Bronchial epithelial cell (primary cell): ENCODE results near the gene SLC6A19. TPM values are rescaled to one million over a fixed set of nuclear protein-coding genes. Genes with fewer than 3 reads are reported as not detected.

Source experiments
- DNase-seq: peaks from one replicate; pipeline ENCODE4 v3.0.0-alpha.2; 2010; ENCODE audit warnings: low read depth
- FAIRE-seq: peaks from 2 replicates; lab custom pipeline; 2011; peaks lifted over from hg19 to GRCh38; lab: Jason Lieb, UNC
- H3K27me3 ChIP-seq: 2 replicates; pipeline ENCODE4 v1.5.1; 2011; ENCODE audit warnings: low read length; ENCODE audit not compliant: control insufficient read depth, insufficient read depth
- H3K36me3 ChIP-seq: 2 replicates; pipeline ENCODE4 v1.5.1; 2011; ENCODE audit warnings: low read length; ENCODE audit not compliant: control insufficient read depth, insufficient read depth
- H3K4me3 ChIP-seq: 2 replicates; pipeline ENCODE4 v1.5.1; 2011; ENCODE audit warnings: mild to moderate bottlenecking, low read depth, low read length, control low read depth
- total RNA-seq: library from RNA; depleted of rRNA; stranded (reverse); fragments of >200 nt; gene quantifications from 2 replicates; pipeline ENCODE4 v1.2.1, GENCODE V29; 2014
- TF ChIP-seq, protein P1 (sequence below): IDR thresholded peaks from 2 replicates; pipeline ENCODE4 v1.5.1; 2011; ENCODE audit warnings: mild to moderate bottlenecking, moderate library complexity, low read length, control low read depth, inconsistent platforms; ENCODE audit not compliant: insufficient read depth, severe bottlenecking

The SLC6A19 gene
- total RNA-seq, 1 donor from 2014 or later = not detected

DNA sequence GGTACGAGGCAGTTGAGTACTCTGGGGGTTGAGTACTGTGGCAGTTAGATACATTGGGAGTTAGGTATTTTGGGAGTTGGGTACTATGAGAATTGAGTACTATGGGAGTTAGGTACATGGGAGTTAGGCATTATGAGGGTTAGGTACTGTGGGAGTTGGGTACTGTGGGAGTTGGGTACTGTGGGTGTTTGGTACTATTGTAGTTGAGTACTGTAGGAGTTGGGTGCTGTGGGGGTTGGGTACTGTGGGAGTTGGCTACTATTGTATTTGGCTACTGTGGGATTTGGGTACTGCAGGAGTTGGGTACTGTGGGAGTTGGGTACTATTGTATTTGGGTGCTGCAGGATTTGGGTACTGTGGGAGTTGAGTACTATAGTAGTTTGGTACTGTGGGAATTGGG lies 4.8 kb upstream of the SLC6A19 start:
- no peak overlapping the region for H3K4me3 ChIP-seq
- no peaks in the 10 kb centered on the region for H3K27me3 ChIP-seq
- FAIRE-seq = no peak

DNA sequence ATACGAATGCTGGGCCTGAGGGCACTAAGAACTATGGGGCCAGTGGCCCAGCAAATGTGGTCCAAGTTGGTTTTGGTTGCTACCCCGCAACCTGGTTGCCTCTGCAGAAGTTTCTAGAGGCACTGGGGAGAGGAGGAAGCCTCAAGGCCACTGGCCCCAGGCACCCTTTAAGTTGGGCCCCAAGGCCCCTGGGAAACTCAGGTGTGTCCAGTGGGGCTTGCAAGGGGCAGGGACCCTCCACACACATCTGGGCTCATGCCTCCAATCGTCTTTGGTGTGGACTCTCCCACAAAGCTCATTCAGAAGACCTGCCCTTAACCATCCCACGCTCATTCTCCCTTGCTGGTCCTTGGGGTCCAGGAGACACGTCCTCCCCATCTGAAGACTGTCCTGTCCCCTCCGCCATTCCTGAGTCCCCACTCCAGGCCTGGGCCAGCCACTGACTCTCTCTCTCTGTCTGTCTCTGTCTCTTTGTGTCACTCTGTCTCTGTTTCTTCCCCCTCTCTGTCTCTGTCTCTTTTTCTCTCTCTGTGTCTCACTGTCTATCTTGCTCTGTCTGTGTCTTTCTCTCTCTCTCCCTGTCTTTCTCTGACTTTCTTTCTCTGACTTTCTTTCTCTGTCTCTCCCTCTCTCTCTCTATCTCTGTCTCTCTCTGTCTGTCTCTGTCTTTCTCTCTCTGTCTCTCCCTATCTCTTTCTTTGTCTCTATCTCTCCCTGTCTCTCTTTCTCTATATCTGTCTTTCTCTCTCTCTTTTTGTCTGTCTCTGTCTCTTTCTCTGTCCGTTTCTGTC lies 3.3 kb upstream of the SLC6A19 start:
- no peaks in the 10 kb centered on the region for H3K27me3 ChIP-seq
- FAIRE-seq = peak; percentile 73
- TF ChIP-seq, protein P1, sequence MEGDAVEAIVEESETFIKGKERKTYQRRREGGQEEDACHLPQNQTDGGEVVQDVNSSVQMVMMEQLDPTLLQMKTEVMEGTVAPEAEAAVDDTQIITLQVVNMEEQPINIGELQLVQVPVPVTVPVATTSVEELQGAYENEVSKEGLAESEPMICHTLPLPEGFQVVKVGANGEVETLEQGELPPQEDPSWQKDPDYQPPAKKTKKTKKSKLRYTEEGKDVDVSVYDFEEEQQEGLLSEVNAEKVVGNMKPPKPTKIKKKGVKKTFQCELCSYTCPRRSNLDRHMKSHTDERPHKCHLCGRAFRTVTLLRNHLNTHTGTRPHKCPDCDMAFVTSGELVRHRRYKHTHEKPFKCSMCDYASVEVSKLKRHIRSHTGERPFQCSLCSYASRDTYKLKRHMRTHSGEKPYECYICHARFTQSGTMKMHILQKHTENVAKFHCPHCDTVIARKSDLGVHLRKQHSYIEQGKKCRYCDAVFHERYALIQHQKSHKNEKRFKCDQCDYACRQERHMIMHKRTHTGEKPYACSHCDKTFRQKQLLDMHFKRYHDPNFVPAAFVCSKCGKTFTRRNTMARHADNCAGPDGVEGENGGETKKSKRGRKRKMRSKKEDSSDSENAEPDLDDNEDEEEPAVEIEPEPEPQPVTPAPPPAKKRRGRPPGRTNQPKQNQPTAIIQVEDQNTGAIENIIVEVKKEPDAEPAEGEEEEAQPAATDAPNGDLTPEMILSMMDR = no peak

More for the DNA sequence above, 4.8 kb upstream of the SLC6A19 start:
- H3K36me3 ChIP-seq = no peaks in the 10 kb centered on the region
- no peak for DNase-seq
- TF ChIP-seq, protein P1 = no peak

DNA sequence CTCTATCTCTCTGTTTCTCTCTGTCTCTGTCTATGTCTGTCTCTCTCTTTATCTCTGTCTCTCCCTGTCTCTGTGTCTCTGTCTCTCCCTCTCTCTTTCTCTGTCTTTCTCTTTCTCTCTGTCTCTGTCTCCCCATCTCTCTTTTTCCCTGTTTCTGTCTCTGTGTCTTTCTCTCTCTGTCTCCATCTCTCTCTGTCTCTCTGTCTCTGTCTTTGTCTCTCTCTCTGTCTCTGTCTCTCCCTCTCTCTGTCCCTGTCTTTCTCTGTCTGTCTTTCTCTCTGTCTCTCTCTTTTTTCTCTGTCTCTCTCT lies 2.1 kb upstream of the SLC6A19 start:
- peak; percentile 90 for FAIRE-seq
- no peaks in the 10 kb centered on the region for H3K27me3 ChIP-seq
- H3K36me3 ChIP-seq = no peaks in the 10 kb centered on the region
- H3K4me3 ChIP-seq = no peak overlapping the region
- TF ChIP-seq, protein P1 = no peak
- DNase-seq = no peak

More for the DNA sequence above, 3.3 kb upstream of the SLC6A19 start:
- DNase-seq = no peak
- H3K4me3 ChIP-seq = no peak overlapping the region
- no peaks in the 10 kb centered on the region for H3K36me3 ChIP-seq

DNA sequence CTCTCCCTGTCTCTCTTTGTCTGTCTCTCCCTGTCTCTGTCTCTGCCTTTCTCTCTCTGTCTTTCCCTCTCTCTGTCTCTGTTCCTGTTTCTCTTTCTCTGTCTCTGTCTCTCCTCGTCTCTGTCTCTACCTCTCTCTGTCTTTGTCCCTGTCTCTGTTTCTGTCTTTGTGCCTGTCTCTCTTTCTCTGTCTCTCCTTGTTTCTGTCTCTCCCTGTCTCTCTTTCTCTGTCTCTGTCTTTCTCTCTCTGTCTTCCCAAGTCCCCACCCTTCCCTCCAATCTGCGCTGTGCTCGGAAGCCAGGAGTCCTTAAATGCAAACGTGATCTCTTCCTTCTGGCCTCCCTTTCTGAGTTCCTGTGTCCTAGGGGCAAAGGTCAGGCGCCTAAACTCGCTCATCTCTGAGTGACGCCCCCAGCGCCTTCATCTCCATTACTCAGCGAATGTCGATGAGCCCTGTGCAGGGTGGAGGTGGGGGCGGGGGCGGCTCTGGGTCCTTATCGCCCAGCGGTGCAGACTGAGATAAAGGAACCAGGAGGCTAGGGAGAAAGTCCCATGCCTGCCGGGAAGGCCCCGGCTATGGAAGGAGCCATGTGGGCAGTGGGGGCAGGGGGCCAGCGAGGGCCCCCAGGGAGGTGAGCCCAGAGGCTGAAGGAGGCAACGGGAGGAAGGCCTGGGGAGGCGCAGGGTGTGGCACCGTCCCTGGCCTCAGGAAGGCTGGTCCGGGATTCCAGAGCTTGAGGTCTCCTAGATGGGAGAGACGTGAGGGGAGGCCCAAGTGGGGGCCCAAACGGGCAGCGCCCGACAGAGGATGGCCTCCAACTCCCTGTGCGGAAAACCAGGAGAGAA lies 1.5 kb upstream of the SLC6A19 start:
- TF ChIP-seq, protein P1 = no peak
- Histone ChIP-seq H3K36me3 (no peaks in the 10 kb centered on the region), H3K4me3 (no peak overlapping the region), H3K27me3 (no peaks in the 10 kb centered on the region)
- DNase-seq = no peak
- no peak for FAIRE-seq

DNA sequence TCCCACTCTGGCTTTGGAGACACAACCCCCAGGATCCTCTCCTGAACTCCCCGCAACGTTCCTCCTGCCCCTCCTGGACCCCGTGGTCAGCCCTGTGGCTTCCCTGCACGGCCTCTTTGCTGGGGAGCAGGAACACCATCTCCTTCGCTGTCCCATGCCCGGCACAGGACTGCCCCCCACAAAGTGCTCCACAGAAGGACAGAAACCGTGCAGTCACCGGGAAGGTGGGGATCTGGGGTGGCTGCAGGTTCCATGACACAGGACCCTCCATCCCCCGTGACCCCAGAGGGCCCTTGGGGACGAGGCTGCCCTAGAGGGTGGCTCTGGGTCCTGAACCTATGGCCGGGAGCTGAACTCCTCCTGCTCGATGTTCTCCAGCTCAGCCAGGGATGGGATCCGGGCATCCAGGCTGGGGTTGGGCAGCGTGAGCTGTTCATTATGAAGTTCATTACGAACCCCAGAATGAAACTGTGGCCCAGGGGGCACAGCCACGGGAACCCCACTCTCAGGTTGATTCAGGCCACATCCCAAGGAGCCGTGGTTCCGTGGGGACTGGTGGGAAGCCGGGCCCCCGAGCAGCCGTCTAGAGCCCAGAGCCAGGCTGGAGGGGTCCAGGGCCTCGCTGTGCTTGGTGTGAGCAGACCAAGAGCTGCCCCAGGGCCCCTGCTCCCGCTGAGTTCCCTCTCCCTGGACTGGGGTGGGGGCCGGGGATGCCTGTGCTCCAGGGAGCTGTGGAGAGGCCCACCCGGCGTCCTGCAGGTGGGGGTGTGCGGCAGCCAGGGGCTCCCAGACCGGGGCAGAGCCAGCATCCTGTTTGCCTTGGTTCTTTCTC lies 684 bp upstream of the SLC6A19 start:
- FAIRE-seq = no peak
- H3K36me3 ChIP-seq = no peaks in the 10 kb centered on the region
- no peaks in the 10 kb centered on the region for H3K27me3 ChIP-seq
- DNase-seq = no peak
- H3K4me3 ChIP-seq = no peak overlapping the region
- TF ChIP-seq, protein P1 = no peak
